ENCODE results near the gene LRRC73. TPM values are rescaled to one million over a fixed set of nuclear protein-coding genes. Genes with fewer than 3 reads are reported as not detected.
"Not testable (repeated sequence)": the region's sequence is repeated elsewhere in the genome, so short reads cannot be mapped to it uniquely, and the experiment has no call there.

The LRRC73 gene
- 1.6 TPM for total RNA-seq
- long read RNA-seq, partial matches to known transcripts, result 0 of 2 reads
- long read RNA-seq, other reads (novel, unspliced or antisense), result 0 of 2 reads

GRCh38 chr6:43509984-43510826 is at the start of gene LRRC73:
Gene LRRC73 (minus strand): TSS chr6:43510346. CDS start chr6:43509785, 561 bp downstream.
- ATAC-seq (peak; percentile 84), DNase-seq (ENCODE audit: missing footprints) (peak; percentile 96)
- intact Hi-C loops (cut with DNase I), result loop anchor here (10.0 kb wide), 1 partner anchor 725 kb away; the partner anchor contains the start of gene BICRAL

DNA sequence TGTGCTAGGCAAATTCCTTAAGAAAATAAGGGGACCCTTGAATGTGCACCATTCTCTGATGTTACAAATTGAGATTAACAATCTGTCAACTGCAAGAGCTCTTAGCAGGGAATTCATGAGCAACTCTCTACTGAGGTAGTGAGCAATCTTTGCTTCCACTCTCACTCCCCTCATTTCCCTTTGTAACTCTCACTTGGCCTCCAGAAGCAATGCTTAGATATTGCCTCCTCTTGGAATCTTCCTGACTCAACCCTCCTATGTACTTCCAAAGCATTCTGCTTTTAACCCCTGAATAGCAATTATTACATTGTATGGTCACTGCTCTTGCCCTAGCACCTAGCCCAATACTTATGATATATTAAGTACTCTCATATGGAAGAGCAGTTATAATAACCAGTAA is 49.2 kb upstream of the LRRC73 start:
- intact Hi-C loops (cut with DNase I), result no loop called here
- ATAC-seq (no peak), DNase-seq (ENCODE audit: missing footprints) (no peak)

DNA sequence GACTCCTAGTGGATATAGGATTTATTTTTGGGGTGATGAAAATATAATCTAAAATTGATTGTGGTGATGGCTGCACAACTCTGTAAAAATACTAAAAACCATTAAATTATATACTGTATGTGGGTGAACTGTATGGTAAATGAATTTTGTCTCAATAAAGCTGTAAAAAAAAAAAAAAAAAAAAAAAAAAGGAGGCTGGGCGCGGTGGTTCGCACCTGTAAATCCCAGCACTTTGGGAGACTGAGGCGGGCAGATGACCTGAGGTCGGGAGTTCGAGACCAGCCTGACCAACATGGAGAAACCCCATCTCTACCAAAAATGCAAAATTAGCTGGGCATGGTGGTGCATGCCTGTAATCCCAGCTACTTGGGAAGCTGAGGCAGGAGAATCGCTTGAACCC is 47.5 kb upstream of the LRRC73 start:
- ATAC-seq; DNase-seq (ENCODE audit: missing footprints); intact Hi-C loops (cut with DNase I): not testable (repeated sequence)

- intact Hi-C loops (cut with DNase I), result no loop called here
- DNase-seq (ENCODE audit: missing footprints) (no peak), ATAC-seq (no peak)
Measured at GRCh38 chr6:43547222-43547621, 37.1 kb upstream of the LRRC73 start.

GRCh38 chr6:43544461-43544860 is 34.3 kb upstream of the LRRC73 start:
- intact Hi-C loops (cut with DNase I), result no loop called here
- DNase-seq (ENCODE audit: missing footprints) (no peak), ATAC-seq (no peak)

GRCh38 chr6:43541774-43542471 is 31.8 kb upstream of the LRRC73 start:
- no peak for ATAC-seq
- DNase-seq (ENCODE audit: missing footprints), result no peak
- intact Hi-C loops (cut with DNase I), result no loop called here

DNA sequence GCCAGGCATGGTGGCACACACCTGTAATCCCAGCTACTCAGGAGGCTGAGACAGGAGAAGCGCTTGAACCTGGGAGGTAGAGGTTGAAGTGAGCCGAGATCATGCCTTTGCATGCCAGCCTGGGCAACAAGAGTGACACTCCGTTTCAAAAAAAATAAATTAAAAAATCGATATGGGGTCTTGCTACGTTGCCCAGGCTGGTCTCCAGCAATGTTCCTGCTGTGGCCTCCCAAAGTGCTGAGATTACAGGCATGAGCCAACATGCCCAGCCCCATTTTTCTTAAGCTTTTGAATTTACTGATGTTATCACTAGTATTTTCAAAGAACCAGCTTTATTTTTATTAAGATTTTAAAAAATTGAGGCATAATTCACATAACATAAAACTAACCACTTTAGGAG is 30.4 kb upstream of the LRRC73 start:
- DNase-seq (ENCODE audit: missing footprints), result no peak
- intact Hi-C loops (cut with DNase I), result no loop called here
- ATAC-seq, result no peak

GRCh38 chr6:43539409-43539808 is 29.3 kb upstream of the LRRC73 start:
- intact Hi-C loops (cut with DNase I), result not testable (repeated sequence)

GRCh38 chr6:43538986-43539385 is 28.8 kb upstream of the LRRC73 start:
- intact Hi-C loops (cut with DNase I); DNase-seq (ENCODE audit: missing footprints); ATAC-seq: not testable (repeated sequence)

More at GRCh38 chr6:43539409-43539808, 29.3 kb upstream of the LRRC73 start:
- ATAC-seq; DNase-seq (ENCODE audit: missing footprints): not testable (repeated sequence)

DNA sequence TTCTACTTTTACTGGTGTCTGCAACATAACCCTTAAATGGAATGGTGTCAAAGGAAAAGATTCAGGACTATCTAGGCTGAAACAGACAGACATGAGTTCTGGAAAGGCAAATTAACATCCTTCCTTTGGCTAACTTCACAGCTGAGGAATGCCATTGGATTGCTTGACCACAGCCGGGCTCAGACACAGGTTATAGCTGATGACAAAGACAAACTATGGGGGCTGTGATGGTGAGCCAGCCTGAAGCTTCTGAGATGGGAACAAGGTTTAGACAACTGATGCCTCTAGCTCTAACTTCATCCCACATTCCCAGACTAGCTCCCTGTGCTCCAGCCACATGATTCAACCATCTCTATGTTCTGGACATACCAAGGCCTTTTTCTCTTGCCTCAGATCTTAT is 22.1 kb upstream of the LRRC73 start:
- DNase-seq (ENCODE audit: missing footprints) (no peak), ATAC-seq (no peak)
- intact Hi-C loops (cut with DNase I), result no loop called here

DNA sequence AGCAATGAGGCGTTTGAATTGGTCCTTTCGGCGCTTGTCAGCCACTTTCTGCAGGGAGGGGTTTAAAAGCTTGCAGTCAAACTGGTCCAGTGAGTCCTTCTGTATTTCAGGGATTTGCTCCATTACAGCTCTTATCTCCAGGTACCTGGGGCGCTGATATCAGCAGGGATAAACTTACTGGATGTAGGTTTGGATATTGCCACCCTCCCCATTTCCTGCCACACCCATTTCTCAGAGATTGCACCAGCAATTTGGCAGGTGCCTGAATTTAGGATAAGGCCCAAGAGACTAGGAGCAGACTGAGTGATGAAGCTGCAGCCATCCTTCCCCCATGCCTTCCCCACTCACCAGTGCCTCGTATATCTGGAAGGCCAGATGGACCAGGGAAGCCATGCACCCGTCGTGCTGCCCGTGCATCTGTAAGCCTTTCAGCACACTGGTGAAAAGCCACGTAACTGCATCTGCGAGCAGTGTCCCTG is 14.4 kb upstream of the LRRC73 start:
- DNase-seq (ENCODE audit: missing footprints) (no peak), ATAC-seq (no peak)
- intact Hi-C loops (cut with DNase I), result no loop called here

GRCh38 chr6:43523284-43523683 is 13.1 kb upstream of the LRRC73 start:
- no peak for DNase-seq (ENCODE audit: missing footprints)
- ATAC-seq, result no peak
- intact Hi-C loops (cut with DNase I), result no loop called here

GRCh38 chr6:43522547-43523261 is 12.6 kb upstream of the LRRC73 start:
- ATAC-seq (no peak), DNase-seq (ENCODE audit: missing footprints) (no peak)
- intact Hi-C loops (cut with DNase I), result no loop called here

DNA sequence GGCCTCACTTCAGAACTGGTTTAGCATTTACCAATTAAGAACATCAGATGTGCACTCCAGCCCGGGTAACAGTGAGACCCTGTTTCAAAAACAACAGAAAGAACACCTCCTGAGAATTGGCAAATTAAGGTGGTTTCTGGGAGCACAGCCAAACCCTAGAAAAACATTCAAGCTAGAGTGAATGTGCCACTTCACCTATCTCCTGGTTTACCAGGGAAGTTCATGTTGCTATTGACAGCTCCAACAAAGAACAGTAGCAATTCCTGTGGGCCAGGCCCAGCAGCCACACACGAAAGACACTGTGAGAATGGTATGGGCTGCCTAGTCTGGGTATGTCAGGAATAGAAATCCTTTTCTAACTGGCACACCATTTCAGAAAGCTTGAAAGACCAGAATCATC is 11.7 kb upstream of the LRRC73 start:
- DNase-seq (ENCODE audit: missing footprints), result no peak
- intact Hi-C loops (cut with DNase I), result no loop called here
- peak; percentile 33 for ATAC-seq

DNA sequence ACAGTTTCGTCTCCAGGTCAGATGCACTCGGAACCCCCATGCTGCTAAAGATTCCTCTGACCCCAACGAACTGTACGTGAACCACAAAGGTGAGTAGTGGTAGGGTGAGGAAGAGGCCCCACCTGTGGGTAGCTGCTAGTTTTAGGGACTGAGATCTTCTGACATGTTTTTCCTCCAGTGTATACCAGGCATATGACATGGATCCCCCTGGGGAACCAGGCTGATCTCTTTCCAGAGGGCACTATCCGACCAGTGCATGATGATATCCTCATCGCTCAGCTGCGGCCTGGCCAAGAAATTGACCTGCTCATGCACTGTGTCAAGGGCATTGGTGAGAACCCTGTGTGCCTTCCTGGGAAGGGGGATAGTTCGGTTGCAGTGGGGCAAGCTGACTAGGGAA is 10.0 kb upstream of the LRRC73 start:
- ATAC-seq (no peak), DNase-seq (ENCODE audit: missing footprints) (no peak)
- intact Hi-C loops (cut with DNase I), result no loop called here

DNA sequence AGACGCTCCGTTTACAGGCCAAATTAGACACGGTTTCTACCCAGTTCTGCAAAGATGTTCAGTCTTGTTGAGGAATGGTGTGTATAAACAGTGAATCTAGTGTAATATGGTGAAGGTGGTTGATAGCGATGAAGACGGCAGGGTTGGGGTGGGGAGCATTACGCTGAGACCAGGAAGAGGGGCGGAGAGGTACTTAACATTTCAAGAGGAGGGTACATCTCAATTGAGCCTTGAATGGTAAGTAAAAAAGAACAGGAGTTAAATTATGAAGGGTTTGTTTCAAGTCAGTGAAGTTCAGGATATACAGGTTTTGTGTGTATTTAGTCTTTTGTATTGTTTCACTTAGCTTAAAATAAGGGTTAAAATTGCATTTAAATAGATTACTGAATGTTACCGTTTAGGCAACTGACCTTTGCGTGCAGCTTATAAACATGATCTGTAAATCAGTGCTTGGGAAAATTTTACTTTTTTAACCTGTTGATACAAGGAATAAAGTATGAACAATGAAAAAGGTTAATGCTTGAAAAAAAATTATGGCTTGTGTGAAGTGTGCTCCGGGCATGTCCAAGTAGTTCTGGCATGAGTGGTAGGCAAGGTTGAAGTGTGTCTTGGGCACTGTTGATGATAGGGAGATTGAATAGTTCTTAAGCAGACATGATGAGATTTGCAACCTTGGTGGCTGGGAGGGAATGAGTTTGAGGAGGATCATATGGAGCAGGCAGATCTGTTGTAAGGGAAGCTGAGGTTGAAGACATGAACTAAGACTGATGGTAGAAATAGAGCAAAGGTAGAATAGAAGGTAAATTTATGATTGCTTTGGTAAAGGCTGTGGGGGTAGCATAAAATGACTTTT is 7.6 kb upstream of the LRRC73 start:
- DNase-seq (ENCODE audit: missing footprints), result no peak
- intact Hi-C loops (cut with DNase I), result loop anchor here (2.0 to 10.0 kb wide), 2 partner anchors 59 to 733 kb away; partner anchors contain the start of genes BICRAL, POLH and XPO5
- ATAC-seq, result no peak

- intact Hi-C loops (cut with DNase I), result loop anchor here (2.0 to 10.0 kb wide), 2 partner anchors 60 to 732 kb away; partner anchors contain the start of genes BICRAL, POLH and XPO5
- ATAC-seq, result peak; percentile 94
- DNase-seq (ENCODE audit: missing footprints), result peak; percentile 98
Measured at GRCh38 chr6:43516697-43517504, 6.8 kb upstream of the LRRC73 start, which contains the start of the genes POLR1C and YIPF3. Gene POLR1C (plus strand): TSS chr6:43517089. CDS start chr6:43517110, 21 bp downstream. Gene YIPF3 (minus strand): TSS chr6:43516926. CDS start chr6:43516807, 119 bp downstream.
